GM19324 (cell line): ENCODE results near the gene NCAPD2.

Experiments
- ATAC-seq: cut with Tn5 transposase; IDR thresholded peaks from one replicate; pipeline ENCODE4 v1.9.1; 2021; ENCODE audit warnings: mild to moderate bottlenecking, moderate library complexity; ENCODE audit not compliant: unreplicated experiment, low FRiP score

NCAPD2 gene

GRCh38 chr12:6562881-6563280 lies 69.0 kb downstream of the NCAPD2 start:
- no peak for ATAC-seq

DNA sequence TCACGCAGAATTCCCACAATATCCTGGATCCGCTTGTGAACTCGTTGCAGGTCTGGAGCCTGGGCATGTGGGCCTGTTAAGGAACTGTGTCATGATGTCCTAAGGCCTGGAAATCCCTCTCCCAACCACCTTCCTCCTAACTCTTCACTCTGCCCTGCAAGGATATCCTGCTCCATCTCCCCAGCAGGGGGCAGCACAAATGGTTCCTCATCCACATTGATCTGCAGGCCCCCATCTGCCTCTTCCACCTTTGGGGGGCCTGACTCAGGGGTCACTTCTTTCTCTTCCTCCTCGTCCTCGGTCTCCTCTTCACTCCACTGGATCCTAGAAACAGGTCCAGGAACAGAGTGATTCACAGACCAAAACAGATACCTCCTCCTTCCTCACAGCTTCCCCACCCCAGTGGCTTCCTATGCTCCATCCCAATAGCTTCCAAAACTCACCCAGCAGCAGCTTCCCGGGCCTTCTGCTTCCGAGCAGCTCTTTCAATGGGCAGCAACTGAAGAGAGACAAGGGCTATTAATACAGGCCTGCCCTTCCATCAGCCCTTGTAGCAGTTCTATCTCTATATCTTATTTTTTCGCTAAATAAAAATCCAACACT lies 69.6 kb downstream of the NCAPD2 start:
- no peak for ATAC-seq

DNA sequence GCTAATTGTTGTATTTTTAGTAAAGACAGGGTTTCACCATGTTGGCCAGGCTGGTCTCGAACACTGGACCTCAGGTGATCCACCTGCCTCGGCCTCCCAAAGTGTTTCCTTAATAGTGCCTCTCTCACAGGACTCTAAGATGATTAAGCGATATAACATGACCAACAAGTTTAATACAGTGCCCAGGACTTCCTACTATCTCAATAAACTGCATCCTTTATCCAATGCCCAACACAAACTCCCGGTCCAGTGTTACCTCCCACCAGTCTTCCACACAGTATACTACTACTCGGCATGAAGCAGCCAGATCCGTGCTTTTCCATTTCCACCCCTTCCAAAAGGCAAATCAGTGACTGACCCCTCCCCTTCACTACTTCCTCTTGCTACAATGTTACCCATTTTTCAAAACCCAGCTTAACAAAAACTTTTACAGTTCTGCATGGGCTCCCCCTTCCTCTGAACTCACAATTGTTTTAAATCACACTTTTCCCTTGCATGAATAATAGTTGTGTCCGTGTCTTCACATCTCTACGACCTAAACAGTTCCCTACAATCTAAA lies 73.3 kb downstream of the NCAPD2 start:
- no peak for ATAC-seq

- ATAC-seq, result no peak
Measured at GRCh38 chr12:6569312-6569711, 75.4 kb downstream of the NCAPD2 start.

GRCh38 chr12:6569786-6570185 lies 75.9 kb downstream of the NCAPD2 start:
- ATAC-seq, result no peak

GRCh38 chr12:6570264-6570887 lies 76.5 kb downstream of the NCAPD2 start:
- ATAC-seq, result no peak

DNA sequence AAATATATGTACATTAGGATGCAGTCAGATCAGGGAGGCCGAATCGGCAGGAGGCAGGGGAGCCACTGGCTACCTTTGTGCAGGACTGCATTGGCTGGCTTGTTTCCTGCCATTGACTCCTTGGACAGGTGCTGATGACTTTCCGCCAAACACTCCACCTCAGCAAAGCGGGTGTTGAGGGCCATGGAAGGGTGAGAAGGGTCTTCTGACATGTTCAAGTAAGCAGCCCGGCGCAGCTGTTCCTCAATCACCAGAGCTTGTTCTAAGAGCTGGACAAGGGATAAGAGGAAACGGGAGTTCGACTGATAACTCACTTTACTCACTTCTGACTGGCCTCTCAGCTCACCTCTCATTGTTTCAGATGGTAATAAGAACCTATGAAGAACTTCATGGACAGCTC lies 79.1 kb downstream of the NCAPD2 start:
- ATAC-seq, result no peak

DNA sequence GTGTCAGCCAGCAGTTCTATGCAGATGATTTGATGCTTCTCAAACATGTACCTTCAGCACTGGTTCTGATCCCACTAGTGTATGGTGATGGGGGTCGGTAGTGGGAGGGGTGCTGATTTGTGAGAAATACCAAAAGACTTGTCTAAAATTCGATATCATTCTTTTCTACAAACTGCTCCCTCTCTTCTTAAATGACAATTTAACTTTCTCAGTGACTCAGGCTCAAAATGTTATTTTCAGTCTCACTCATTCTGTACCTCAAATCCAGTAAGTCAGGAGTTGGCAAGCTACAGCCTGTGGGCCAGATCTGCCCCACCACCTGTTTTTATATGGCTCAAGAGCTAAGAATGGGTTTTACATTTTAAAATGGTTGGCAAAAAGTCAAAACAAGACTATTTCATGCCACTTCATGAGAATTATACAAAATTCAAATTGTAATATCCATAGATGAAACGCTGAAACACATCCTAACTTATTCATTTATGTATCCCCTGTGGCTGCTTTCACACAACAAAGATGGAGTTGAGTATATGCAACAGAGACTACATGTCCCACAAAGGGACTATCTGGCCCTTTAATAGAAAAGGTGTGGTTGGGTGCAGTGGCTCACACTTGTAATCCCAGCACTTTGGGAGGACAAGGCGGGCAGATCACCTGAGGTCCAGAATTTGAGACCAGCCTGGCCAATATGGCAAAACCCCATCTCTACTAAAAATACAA lies 80.8 kb downstream of the NCAPD2 start:
- no peak for ATAC-seq

DNA sequence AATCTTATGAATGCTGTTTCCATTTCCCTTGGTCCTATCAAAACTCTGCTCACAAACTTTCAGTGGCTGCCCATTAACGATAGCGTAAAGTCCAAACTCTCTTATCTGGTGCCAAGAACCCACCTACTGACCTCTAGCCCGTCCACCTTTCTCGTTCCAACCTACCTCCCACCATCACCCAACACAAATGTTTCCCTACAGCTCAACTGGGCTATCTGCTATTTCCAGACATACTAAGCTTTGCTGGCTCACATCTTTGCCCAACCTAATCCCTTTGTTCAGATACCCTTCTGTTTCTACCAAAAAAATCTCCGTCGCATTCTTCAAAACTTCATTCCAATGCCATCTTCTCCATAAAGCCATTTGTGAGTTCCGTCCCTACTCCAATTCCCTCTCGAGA lies 81.7 kb downstream of the NCAPD2 start:
- ATAC-seq, result no peak
